Measurements from ENCODE around the gene ROBO2.
"Not testable (repeated sequence)": the region's sequence is repeated elsewhere in the genome, so short reads cannot be mapped to it uniquely, and the experiment has no call there.

ROBO2 gene

GRCh38 chr3:77348244-77348855 is 308.5 kb downstream of the ROBO2 start:
- no peak for FAIRE-seq

- no peak for FAIRE-seq
Measured at GRCh38 chr3:77354958-77355357, 315.1 kb downstream of the ROBO2 start.

- no peak for FAIRE-seq
Measured at GRCh38 chr3:77362936-77363335, 323.0 kb downstream of the ROBO2 start.

- no peak for FAIRE-seq
Measured at GRCh38 chr3:77365152-77365551, 325.3 kb downstream of the ROBO2 start.

GRCh38 chr3:77370413-77370812 is 330.5 kb downstream of the ROBO2 start:
- no peak for FAIRE-seq

- no peak for FAIRE-seq
Measured at GRCh38 chr3:77372018-77372417, 332.1 kb downstream of the ROBO2 start.

GRCh38 chr3:77372634-77373346 is 332.9 kb downstream of the ROBO2 start:
- peak; percentile 97 for FAIRE-seq

GRCh38 chr3:77373619-77374018 is 333.7 kb downstream of the ROBO2 start:
- no peak for FAIRE-seq

- no peak for FAIRE-seq
Measured at GRCh38 chr3:77376511-77376910, 336.6 kb downstream of the ROBO2 start.

- no peak for FAIRE-seq
Measured at GRCh38 chr3:77377717-77378116, 337.8 kb downstream of the ROBO2 start.

- FAIRE-seq = no peak
Measured at GRCh38 chr3:77380136-77380535, 340.2 kb downstream of the ROBO2 start.

- no peak for FAIRE-seq
Measured at GRCh38 chr3:77381431-77381830, 341.5 kb downstream of the ROBO2 start.

- FAIRE-seq = no peak
Measured at GRCh38 chr3:77392181-77392580, 352.3 kb downstream of the ROBO2 start.

GRCh38 chr3:77394046-77394445 is 354.1 kb downstream of the ROBO2 start:
- FAIRE-seq = no peak

- no peak for FAIRE-seq
Measured at GRCh38 chr3:77404871-77405270, 365.0 kb downstream of the ROBO2 start.

- FAIRE-seq = no peak
Measured at GRCh38 chr3:77407441-77407840, 367.5 kb downstream of the ROBO2 start.

- FAIRE-seq = not testable (repeated sequence)
Measured at GRCh38 chr3:77410334-77410733, 370.4 kb downstream of the ROBO2 start.

GRCh38 chr3:77411334-77411733 is 371.4 kb downstream of the ROBO2 start:
- FAIRE-seq = no peak

GRCh38 chr3:77412021-77412438 is 372.1 kb downstream of the ROBO2 start:
- FAIRE-seq = no peak

GRCh38 chr3:77412584-77412983 is 372.7 kb downstream of the ROBO2 start:
- FAIRE-seq = no peak

GRCh38 chr3:77414881-77415280 is 375.0 kb downstream of the ROBO2 start:
- no peak for FAIRE-seq

- FAIRE-seq = no peak
Measured at GRCh38 chr3:77420336-77420735, 380.4 kb downstream of the ROBO2 start.

- no peak for FAIRE-seq
Measured at GRCh38 chr3:77421916-77422315, 382.0 kb downstream of the ROBO2 start.

- FAIRE-seq = no peak
Measured at GRCh38 chr3:77426531-77426930, 386.6 kb downstream of the ROBO2 start.

- FAIRE-seq = no peak
Measured at GRCh38 chr3:77427528-77427927, 387.6 kb downstream of the ROBO2 start.
